Astrocyte (in vitro differentiated cells and primary cell): ENCODE results near the gene LMX1A.

Experiments used
- CTCF ChIP-seq: IDR thresholded peaks from 2 replicates; pipeline ENCODE4 v1.5.1; 2011; ENCODE audit warnings: low read depth, mild to moderate bottlenecking, inconsistent platforms, low read length, moderate library complexity; ENCODE audit not compliant: insufficient read depth
- EZH2 ChIP-seq: IDR thresholded peaks from 2 replicates; pipeline ENCODE4 v1.6.1; 2012; ENCODE audit warnings: mild to moderate bottlenecking, low read length, inconsistent platforms; ENCODE audit not compliant: insufficient read depth

- no peak for TF ChIP-seq CTCF
- TF ChIP-seq EZH2: no peak
Observed at GRCh38 chr1:165287781-165288180, 68.7 kb downstream of the LMX1A start.
